ENCODE results near the gene ZFHX3.

DNA sequence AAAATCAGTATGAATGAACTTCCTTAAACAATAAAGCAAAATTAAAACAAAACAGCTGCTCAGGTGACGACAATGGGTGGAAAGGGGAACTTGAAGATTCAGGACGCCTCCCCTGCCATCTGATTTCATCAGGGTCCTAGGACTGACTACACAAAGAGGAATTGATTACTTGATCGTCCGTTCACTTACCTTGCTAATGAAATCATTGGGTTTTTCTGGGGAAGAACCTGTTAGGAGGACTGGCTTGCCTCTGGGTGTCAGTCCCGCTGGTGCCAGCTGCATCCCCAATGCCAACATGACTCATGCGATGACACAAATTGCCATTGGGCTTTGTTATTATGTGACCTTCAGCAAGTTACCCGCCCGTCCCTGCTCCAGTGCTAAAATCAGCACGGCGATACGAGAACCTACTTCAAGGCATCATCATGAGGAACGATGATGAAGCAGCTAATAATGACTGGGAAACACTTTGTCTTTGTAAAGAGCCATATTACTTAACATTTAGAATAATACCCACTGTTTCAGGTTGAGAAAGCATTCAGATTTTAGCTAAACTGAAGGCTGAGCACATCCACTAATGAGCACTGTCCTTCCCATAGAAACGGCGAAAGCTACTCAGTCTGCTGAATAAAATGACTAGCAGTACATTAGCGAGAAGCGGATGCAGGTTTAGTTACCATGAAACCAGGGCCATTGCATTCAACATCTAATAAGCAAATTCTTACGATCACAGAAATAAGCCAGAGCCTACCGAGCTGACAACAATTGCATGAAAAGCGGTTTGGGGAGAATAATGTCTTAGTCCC lies 139.4 kb downstream of the ZFHX3 start:
- TF ChIP-seq GMEB1 (CRISPR knock-in tag; IDR thresholded peaks at IDR 0.05) (no peak), REST (IDR thresholded peaks at IDR 0.05; ENCODE audit: borderline replicate concordance) (no peak), REST (CRISPR knock-in tag; IDR thresholded peaks at IDR 0.05; ENCODE audit: low read depth) (no peak), HDAC2 (IDR thresholded peaks at IDR 0.05) (no peak), NCOR1 (IDR thresholded peaks at IDR 0.05) (no peak), WHSC1 (IDR thresholded peaks at IDR 0.05; ENCODE audit: low read length) (no peak)
- TF ChIP-seq, protein P1, sequence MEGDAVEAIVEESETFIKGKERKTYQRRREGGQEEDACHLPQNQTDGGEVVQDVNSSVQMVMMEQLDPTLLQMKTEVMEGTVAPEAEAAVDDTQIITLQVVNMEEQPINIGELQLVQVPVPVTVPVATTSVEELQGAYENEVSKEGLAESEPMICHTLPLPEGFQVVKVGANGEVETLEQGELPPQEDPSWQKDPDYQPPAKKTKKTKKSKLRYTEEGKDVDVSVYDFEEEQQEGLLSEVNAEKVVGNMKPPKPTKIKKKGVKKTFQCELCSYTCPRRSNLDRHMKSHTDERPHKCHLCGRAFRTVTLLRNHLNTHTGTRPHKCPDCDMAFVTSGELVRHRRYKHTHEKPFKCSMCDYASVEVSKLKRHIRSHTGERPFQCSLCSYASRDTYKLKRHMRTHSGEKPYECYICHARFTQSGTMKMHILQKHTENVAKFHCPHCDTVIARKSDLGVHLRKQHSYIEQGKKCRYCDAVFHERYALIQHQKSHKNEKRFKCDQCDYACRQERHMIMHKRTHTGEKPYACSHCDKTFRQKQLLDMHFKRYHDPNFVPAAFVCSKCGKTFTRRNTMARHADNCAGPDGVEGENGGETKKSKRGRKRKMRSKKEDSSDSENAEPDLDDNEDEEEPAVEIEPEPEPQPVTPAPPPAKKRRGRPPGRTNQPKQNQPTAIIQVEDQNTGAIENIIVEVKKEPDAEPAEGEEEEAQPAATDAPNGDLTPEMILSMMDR (IDR thresholded peaks at IDR 0.05 in 2 of 3, conservative IDR thresholded peaks at IDR 0.05 in 1 of 3; ENCODE audit: insufficient read depth in 2 of 3, low read depth in 1 of 3, low read length in 3 of 3), result no peak

Data from K562 (cell line).